Central memory CD4-positive, alpha-beta T cell (primary cell): ENCODE results near the gene TSSC4.
"Not testable (repeated sequence)": the region's sequence is repeated elsewhere in the genome, so short reads cannot be mapped to it uniquely, and the experiment has no call there.

Source experiments
- DNase-seq: peaks from one replicate; pipeline ENCODE4 v3.0.0; 2022
- total RNA-seq, 3 experiments: gene quantifications; one replicate each; lab custom pipeline; 2026; lab: John Stamatoyannopoulos, UW

Gene TSSC4
- total RNA-seq: 29.5 to 76.1 (median 44.2) reads per million in 3 experiments

- DNase-seq: peak; percentile 100
These were observed at the start of gene TSSC4 for GRCh38 chr11:2400069-2400761. Gene TSSC4 (plus strand): TSS chr11:2400750. CDS start chr11:2402634, 1,884 bp downstream.

DNA sequence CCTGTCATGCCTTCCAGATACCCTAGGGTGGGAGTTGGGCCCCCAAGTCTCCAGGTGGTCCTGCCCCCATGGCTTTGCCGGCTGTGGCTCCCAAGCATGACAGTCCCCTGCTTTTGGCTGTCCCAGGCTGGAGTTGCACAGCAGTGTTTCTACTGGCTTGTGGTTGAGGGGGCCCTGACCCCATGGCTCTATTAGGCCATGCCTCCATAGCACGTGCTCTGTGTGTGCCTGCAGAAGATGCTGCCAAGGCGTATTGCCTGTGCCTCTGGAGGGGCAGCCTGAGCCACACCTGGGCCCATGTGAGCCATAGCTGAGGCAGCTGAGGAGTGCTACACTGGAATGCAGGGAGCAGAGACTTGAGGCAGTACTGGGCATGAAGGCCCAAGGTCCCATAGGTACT lies 48.8 kb upstream of the TSSC4 start:
- DNase-seq: no peak

- DNase-seq: no peak
These were observed 48.1 kb upstream of the TSSC4 start for GRCh38 chr11:2352420-2352819.

GRCh38 chr11:2355000-2355644 lies 45.4 kb upstream of the TSSC4 start:
- DNase-seq: no peak

DNA sequence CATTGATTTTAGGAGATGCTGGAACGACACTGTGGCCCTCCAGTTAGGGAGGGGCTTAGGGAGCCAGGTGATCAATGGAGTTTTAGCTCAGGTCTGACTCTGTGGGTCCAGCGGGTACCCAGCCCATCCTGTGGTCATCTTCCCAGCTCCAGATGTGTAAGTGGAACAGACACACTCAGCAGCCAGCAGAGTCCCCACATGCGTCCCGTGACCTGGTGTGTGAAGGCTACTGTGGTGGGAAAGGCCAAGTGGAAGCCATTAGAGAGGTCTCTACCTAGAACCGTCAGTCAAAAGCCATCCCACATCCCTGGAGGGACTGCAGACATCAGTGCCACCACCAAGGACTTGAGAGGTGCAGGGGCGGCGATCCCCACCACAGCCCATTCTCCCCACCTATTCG lies 43.3 kb upstream of the TSSC4 start:
- no peak for DNase-seq

GRCh38 chr11:2357651-2358050 lies 42.9 kb upstream of the TSSC4 start:
- not testable (repeated sequence) for DNase-seq

- no peak for DNase-seq
These were observed 41.7 kb upstream of the TSSC4 start for GRCh38 chr11:2358754-2359442.

DNA sequence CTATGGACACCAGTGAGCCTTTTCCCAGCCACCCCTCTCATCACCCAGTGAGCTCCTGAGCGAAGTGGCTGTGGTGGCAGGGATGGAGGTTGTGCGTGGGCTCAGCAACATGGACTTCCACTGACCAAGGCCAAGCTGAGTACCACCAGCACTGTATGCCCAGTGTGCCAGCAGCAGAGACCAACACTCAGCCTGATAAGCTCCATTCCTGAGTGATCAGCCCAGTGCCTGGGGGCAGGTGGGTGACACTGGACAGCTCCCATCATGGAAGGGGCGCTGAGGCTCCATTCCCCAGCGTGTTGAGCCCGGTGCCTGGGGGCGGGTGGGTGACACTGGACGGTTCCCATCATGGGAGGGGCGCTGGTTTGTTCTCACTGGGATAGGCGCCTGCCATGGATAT lies 41.0 kb upstream of the TSSC4 start:
- no peak for DNase-seq

- DNase-seq: no peak
These were observed 40.4 kb upstream of the TSSC4 start for GRCh38 chr11:2360081-2360642.

GRCh38 chr11:2361565-2361964 lies 39.0 kb upstream of the TSSC4 start:
- no peak for DNase-seq

GRCh38 chr11:2362414-2362813 lies 38.1 kb upstream of the TSSC4 start:
- DNase-seq: no peak

GRCh38 chr11:2363130-2363529 lies 37.4 kb upstream of the TSSC4 start:
- DNase-seq: no peak

- no peak for DNase-seq
These were observed 36.8 kb upstream of the TSSC4 start for GRCh38 chr11:2363577-2364370.

DNA sequence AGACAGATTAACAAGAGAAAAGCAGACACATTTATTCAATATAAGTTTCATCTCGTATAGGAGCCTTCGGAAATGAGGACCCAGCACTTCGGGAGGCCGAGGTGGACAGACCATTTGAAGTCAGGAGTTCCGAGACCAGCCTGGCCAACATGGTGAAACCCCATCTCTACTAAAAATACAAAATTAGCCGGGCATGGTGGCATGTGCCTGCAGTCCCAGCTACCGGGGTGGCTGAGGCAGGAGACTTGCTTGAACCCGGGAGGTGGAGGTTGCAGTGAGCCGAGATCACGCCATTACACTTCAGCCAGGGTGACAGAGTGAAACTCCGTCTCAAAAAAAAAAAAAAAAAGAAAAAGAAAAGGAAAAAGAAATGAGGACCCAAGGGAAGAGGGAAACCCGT lies 36.2 kb upstream of the TSSC4 start:
- DNase-seq: not testable (repeated sequence)

- no peak for DNase-seq
These were observed 34.9 kb upstream of the TSSC4 start for GRCh38 chr11:2365571-2366210.

- no peak for DNase-seq
These were observed 34.3 kb upstream of the TSSC4 start for GRCh38 chr11:2366276-2366675.

GRCh38 chr11:2366733-2367132 lies 33.8 kb upstream of the TSSC4 start:
- no peak for DNase-seq

DNA sequence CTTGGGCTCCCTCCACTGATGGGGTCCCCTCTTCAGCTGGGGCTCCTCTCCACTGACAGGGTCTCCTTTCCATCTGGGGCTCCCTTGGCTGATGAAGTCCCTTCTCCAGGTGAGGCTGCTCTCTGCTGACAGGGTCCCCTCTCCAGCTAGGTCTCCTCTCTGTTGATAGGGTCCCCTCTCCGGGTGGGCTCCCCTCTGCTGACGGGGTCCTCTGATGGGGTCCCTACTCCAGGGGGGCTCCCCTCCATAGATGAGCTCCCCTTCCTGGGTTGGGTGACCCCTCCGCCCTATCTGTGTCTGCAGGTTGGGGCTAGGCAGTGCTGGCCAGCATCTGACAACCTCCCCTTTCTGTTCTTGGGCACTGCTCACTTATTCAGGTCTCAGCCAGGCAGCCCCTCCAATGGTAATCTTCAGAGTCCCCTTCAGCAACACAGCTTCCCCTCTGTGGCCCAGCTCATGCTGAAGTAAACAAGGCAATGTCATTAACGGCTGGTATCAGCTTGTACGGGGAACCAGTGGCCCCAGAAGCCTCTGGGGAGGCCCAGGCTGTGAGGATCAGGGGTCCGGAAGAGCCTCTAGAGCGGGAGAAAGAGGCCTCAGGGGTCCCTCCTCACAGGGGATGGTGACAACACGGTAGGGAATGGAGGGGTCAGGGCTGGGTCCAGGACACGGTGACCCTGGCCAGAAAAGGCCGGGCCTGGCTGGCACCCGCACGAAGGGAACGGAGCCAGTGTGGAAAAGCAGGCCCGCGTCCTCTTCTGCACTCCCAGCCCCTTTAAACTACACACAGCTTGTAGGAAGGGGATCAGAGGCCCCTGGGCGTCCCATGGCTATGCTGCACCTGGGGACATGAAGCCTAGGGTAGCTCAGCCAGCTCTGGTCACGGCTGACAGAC lies 33.0 kb upstream of the TSSC4 start:
- DNase-seq: no peak

DNA sequence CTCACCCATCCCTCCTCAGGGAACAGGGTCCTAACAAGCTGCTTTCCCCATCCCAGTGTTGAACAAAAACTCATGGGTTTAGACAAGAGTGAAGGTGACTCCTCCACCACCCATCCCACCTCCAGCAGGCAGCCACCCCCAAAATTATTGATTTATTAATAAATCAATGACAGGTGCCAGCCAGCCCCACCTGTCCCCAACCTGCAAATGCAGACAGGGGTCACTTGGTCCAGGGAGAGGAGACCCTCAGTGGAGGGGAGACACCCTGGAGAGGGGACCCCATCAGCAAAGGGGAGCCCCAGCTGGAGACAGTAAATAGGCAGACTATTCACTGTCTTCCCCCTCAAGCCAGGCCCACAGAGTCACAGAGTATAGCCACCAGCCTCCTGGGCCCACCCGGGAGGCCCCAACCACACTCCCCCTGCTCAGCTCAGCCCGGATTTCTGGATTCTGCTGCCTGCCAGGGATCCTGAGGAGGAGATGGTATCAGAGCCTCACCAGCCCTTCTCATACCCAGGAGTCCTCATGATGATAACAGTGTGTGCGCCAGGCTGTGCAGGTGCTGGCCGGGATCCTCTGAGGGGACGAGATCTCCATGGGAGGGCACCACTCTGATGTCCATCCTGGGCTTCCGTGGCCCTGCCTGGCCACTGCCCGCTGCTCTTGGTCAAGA lies 32.2 kb upstream of the TSSC4 start:
- DNase-seq: no peak

DNA sequence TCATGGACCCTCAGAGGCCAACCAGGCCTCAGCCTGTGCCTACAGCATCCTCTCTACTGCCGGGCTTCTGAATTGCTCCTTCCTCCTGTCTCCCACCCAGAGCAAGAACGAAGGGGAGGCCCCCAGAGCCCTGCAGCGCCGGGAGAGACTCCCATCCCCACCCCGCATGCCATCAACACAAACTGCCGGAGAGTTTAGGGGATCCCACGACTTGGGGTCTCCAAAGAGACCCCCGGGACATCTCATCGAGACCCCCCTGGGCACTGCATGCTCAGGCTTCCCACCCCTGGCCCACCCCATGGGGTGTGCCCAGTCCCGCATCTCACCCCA lies 31.7 kb upstream of the TSSC4 start:
- DNase-seq: no peak

DNA sequence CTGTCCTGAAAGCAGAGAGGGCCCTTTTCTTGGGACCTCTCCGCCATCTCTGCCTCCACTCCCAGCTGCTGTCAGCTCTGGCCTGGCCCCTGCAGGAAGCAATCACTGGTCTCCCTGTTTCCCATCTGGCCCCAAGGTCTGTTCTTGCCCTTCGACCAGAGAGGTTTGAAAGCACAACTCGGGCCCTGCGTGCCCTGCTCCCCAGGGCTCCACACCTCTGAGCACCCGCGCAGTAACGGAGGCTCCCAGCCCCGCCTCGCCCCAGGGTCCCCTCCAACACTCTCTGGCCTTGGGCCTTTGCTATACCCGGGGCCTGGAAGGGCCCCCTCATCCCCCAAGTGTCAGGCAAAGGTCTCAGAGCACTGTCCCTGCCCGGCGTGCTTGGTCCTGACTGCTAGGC lies 31.2 kb upstream of the TSSC4 start:
- DNase-seq: no peak
